ENCODE measurements around the gene FOXC1.
A peak's percentile ranks its signal among the peaks of the same experiment; 100 is the strongest.

The FOXC1 gene

GRCh38 chr6:1600063-1600763, 9.5 kb upstream of the FOXC1 start:
- DNase-seq = no peak

- DNase-seq = no peak
Observed at GRCh38 chr6:1600764-1601157, 9.0 kb upstream of the FOXC1 start.

- DNase-seq = no peak
Observed at GRCh38 chr6:1601158-1602048, 8.3 kb upstream of the FOXC1 start.

DNA sequence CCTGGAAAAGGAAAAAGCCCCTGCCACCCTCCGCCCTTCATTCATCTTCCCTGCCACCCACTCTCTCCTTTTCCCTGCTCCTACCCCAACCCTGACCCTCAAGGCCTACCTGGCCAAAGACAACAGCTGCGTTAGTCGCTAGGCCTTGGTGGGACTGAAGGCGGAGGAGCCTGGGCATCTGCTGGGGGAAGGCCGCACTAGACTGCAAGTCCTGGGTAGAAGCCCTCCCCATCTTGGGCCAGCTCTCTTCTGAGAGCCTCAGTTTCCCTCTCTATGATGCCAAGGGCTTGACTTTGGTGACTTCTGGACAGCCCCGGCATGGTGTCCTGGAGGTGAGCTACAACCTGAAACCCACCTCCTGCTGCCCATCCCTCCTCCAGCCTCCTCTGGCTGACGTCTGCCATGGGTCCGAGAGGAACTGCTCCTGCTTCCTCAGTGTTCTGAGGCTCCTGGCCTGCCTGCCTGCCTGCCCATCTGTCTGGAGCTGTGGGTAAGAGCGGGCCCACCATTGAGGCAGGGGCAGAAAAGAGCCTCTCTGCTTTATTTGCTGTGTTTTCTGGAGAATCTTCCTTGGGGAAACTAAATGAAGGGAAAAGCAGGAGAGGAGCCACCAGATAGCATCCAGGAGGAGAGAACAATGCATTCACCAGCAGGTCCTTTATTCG, 7.5 kb upstream of the FOXC1 start:
- no peak for DNase-seq

DNA sequence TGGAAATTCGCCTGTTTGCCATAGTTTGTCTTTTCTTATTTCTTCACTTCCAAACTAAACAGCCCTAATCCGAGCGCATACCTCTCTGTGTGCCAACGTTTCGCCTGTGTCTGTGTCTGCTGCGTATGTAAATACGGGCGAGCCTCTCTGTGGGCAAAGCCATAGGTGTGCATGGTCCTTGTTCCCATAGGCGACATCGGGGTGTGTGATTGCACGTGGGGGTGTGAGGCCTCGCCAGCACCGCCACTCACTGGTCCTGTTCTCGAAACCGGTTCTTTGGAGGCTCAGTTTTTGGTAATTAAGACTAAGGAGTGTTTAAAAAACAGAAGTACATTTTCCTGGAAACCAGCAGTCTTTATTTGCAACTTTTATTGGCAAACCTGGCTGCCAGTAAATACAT, 6.0 kb upstream of the FOXC1 start:
- DNase-seq = no peak

- DNase-seq = peak; percentile 84
Observed at GRCh38 chr6:1604158-1605003, 5.3 kb upstream of the FOXC1 start.

DNA sequence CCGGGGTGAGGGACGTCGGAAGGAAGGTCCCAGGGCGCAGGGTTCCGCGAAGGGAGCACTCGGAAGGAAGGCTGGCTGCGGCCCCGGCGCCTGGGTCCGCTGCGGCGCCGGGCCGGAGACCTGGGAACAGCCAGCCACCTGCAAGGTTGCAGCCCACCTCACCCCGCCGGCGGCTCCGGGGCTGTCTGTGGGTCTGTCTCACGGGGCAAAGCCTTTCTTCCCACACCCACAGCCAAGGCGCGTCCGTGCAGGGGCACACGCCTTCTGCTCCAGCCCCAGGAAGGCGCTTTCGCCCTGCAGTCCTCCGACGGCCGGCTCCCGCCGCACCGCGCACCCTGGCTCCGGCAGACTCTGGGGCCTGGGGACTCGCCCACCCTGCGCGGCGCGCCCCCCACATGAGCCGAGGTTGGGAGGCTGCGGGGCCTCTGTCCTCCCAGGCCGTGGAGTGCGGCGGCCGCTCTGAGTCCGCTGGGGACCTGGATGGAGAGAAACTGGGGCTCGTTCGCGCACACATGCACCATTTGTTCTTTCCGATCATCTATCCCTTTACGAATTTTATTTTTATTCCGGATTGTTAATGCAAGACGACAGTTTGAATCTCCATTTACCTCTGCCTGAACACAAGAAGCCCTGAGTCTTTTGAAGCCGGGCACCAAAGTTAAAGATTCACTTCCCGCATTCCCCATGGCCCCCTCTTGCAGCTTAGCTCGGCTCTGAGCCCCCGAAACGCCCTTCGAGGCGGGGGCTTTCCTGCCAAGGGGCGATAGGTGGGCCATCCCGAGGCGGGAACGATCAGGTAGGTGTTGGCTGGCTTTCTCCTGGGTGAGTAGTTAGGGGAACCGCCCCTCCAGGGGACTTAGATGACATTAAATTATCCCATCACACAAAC, 4.5 kb upstream of the FOXC1 start:
- DNase-seq = no peak

DNA sequence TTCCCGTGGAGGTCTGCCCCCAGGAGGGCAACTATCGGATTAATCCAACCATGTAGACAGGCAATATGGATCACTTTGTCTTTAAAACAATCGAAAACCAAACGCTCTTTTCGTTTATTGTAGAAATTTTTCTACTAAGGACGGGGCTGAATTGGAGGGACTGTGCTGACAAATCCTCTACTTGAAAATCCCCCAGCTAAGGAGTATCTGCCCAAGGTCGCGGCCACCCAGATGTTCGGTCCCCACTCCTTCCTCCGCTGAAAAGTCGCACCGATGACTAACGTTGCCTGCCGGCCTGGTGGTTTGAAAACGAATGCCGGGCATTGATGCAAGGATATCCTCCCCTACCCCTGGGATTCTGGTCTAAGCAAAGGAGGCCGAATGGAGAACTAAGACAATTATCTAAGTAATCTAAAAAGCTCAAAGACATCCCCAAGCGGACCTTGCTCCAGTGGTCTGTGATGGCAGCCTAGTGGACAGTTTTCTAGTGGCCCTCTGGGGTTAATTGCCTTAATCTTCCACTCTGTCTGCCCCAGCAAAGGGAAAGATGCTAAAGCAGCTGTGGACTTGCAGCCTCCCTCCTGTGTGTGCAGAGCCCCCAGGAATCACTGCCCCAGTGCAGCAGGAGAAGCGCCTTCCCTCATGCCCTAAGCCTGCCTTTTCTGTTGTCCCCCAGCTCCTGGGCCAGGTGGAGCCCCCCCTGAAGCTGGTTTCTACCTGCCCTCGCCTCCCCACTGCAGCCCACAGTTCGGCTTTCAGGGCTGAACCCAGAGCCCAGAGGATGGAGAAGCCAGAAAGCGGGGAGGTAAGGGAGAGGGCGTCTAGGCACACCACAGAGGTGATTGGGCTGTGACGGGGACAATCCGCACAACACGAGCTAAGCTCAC, 3.6 kb upstream of the FOXC1 start:
- peak; percentile 48 for DNase-seq

- peak; percentile 39 for DNase-seq
Observed at GRCh38 chr6:1606780-1607515, 2.8 kb upstream of the FOXC1 start.

- DNase-seq = peak; percentile 75
Observed at GRCh38 chr6:1607516-1608221, 2.0 kb upstream of the FOXC1 start.

GRCh38 chr6:1608222-1609040, 1.3 kb upstream of the FOXC1 start:
- peak; percentile 50 for DNase-seq

DNA sequence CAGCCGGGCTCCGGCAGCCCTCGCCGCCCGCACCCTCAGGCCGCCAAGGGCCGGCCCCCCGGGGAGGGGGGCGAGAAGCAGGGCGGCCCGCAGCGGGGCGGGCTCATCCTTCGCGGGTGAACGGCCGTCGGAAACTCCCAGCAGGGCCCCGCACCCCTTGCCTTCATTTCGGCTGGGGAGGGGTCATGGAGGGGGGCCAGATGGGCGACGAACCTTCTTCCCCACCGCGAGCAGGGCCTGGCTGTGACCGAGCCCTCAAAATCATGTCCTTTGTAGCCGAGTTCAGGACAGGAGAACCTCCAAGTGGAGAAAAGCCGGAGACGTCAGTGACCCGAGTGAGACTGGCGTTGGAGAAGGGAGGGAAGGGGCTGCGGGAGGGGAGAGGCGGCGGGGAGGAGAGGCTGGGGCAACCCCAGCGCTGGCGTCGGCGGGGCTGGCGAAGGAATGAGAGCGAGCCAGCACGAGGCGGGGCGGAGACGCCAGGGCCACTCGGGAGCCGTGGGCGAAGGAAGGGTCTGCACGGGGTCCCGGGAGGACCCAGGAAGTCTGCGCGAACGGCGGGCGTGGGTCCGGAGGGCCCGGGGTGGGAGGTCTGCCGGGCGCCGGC, 571 bp upstream of the FOXC1 start:
- peak; percentile 49 for DNase-seq

DNA sequence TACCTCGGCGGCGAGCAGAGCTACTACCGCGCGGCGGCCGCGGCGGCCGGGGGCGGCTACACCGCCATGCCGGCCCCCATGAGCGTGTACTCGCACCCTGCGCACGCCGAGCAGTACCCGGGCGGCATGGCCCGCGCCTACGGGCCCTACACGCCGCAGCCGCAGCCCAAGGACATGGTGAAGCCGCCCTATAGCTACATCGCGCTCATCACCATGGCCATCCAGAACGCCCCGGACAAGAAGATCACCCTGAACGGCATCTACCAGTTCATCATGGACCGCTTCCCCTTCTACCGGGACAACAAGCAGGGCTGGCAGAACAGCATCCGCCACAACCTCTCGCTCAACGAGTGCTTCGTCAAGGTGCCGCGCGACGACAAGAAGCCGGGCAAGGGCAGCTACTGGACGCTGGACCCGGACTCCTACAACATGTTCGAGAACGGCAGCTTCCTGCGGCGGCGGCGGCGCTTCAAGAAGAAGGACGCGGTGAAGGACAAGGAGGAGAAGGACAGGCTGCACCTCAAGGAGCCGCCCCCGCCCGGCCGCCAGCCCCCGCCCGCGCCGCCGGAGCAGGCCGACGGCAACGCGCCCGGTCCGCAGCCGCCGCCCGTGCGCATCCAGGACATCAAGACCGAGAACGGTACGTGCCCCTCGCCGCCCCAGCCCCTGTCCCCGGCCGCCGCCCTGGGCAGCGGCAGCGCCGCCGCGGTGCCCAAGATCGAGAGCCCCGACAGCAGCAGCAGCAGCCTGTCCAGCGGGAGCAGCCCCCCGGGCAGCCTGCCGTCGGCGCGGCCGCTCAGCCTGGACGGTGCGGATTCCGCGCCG, 994 bp downstream of the FOXC1 start:
- DNase-seq = peak; percentile 51

GRCh38 chr6:1611322-1611571, 1.5 kb downstream of the FOXC1 start:
- peak; percentile 61 for DNase-seq

DNA sequence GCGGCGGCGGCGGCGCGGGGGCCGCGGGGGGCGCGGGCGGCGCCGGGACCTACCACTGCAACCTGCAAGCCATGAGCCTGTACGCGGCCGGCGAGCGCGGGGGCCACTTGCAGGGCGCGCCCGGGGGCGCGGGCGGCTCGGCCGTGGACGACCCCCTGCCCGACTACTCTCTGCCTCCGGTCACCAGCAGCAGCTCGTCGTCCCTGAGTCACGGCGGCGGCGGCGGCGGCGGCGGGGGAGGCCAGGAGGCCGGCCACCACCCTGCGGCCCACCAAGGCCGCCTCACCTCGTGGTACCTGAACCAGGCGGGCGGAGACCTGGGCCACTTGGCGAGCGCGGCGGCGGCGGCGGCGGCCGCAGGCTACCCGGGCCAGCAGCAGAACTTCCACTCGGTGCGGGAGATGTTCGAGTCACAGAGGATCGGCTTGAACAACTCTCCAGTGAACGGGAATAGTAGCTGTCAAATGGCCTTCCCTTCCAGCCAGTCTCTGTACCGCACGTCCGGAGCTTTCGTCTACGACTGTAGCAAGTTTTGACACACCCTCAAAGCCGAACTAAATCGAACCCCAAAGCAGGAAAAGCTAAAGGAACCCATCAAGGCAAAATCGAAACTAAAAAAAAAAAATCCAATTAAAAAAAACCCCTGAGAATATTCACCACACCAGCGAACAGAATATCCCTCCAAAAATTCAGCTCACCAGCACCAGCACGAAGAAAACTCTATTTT, 2.0 kb downstream of the FOXC1 start:
- DNase-seq = peak; percentile 62

DNA sequence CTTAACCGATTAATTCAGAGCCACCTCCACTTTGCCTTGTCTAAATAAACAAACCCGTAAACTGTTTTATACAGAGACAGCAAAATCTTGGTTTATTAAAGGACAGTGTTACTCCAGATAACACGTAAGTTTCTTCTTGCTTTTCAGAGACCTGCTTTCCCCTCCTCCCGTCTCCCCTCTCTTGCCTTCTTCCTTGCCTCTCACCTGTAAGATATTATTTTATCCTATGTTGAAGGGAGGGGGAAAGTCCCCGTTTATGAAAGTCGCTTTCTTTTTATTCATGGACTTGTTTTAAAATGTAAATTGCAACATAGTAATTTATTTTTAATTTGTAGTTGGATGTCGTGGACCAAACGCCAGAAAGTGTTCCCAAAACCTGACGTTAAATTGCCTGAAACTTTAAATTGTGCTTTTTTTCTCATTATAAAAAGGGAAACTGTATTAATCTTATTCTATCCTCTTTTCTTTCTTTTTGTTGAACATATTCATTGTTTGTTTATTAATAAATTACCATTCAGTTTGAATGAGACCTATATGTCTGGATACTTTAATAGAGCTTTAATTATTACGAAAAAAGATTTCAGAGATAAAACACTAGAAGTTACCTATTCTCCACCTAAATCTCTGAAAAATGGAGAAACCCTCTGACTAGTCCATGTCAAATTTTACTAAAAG, 2.7 kb downstream of the FOXC1 start:
- peak; percentile 21 for DNase-seq

Data from NCI-H82 (cell line).